GM21360 (cell line): ENCODE measurements around the gene SKP1.
"Not testable (repeated sequence)": the region's sequence is repeated elsewhere in the genome, so short reads cannot be mapped to it uniquely, and the experiment has no call there.

Experiments used
- ATAC-seq: cut with Tn5 transposase; IDR thresholded peaks from one replicate; pipeline ENCODE4 v1.9.1; 2021; ENCODE audit warnings: mild to moderate bottlenecking, moderate library complexity; ENCODE audit not compliant: unreplicated experiment

The SKP1 gene

DNA sequence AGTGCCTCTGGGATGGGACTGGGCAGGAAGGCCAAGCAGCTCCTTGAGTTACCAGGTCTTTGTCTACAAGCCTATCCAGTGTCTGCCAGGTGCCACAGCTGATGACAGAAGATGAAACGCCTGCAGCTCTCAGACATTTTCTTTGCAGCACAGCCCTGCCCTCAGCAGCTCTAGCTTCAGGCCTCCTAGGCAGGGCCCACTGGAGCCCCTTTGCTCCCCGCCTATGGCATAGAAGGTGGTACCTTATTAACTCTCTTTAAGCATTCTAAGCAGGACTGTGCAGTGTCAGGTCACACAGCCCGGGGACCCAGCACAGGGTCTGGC, 1.3 kb upstream of the SKP1 start:
- no peak for ATAC-seq

DNA sequence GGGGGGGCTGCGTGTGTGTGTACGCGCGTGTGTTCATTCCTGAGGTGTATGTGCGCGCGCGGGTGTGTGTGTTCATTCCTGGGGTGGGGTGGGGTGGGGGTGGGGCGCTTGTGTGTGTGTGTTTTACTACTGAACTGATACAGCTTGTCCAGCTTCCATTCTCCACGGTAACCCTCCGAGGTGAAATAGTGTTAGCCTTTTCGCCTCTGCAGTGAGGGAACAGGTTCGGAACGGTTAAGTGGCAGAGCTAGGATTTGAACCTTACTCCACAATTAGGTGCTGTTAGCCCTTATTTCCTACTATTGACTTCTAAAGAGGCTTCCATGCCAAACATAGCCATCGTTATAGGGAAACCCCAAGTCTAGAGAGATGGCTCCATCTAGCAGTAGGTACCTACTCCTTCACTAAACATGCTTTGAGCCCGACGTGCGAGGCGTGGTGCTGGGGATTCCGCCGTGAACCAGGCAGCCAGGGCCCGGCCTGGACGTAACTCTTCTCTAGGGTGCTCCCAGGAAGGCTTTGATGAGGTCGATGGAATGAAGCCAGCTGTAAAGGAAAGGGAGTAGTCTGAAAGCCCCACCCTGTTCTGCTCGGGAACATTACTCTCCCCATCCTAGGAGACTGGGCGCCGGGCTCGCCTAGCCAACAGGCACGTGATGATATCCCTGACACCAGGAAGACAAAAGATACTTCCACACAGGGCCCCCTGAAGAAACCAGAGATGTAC, 782 bp upstream of the SKP1 start:
- ATAC-seq = no peak

DNA sequence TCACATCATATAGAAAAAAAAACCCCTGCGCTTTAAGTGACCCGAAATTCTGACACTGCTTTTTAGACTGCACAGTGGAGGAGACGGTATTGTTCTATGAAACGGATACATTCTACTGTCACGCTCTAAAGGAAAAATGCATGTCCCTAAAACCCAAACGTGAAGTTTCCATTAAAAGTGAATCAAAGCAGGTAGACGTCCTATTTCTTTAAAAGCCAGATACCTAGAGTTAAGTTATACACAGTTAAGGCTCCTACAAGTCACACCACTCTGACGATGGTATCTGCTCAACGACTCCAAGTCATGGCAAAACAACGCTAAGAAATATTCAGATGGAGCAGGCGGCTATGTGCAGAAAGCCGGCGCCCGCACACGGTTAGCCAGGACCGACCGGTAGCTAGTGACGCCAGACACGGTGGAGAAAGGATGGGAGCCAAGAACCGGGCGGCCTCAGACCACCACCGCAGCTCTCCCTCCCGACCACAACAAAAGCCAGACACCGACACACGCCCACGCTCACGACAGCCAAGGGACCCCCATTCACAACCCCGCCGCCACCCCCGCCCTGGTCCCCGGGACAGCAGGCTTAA, 734 bp downstream of the SKP1 start:
- ATAC-seq = peak; percentile 20

DNA sequence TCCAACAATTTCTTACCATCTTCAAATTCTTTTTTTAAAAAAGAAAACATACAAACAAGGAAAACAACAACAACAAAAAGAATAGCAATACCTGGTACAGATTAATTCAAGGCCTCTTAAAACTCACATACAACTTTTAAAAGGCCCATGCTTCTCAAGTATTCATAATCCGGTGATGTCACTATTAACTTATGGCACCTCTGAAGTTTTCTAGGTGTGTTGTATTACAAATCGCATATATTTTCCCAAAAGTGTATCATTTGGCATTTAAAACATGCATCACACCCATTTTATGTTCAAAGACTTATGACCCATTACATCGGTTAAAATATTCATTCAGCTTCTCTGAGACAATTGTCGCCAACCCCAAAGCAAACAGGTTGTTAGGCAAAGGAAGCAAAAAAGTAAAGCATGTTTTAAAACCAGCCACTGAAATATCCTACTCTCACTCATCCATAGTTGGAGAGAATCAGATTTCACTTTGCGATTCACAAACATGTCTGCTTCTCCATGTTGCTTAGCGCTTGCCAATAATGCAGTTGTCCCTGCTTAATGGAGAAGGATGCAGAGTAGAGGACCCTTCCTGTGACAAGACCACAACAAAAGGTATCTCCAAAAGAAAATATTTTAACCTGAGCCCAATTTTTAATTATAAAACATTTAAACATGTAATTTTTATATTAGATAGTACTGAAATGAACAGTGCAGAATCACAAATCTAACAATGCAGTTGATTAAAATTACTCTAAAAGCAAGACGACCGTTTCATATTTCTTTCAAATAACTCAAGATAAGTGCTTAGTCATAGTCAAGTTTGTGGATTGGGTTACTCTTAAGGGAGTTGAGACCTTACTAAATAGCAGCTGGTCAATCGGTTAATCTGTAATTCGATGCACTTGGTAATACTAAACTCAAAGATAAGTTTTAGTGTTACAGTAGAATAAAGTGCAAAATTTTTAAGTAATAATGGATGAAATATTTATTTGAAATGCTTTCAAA, 1.6 kb downstream of the SKP1 start:
- no peak for ATAC-seq

DNA sequence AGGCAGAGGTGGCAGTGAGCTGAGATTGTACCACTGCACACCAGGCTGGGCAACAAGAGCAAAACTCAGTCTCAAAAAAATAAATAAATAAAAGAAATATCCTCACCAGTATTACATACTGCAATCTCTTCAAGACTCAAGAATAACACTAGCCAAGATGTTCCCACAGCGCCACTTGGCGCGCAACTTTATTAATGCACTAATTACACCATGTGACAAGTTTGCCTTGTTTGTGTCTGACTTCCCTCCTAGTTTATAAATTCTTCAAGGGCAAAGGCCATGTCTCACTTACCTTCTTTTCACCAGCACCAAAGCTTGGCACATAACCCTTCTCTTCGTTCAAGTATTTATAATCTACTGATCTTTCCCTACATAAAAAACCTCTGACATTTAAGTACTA, 4.8 kb downstream of the SKP1 start:
- no peak for ATAC-seq

DNA sequence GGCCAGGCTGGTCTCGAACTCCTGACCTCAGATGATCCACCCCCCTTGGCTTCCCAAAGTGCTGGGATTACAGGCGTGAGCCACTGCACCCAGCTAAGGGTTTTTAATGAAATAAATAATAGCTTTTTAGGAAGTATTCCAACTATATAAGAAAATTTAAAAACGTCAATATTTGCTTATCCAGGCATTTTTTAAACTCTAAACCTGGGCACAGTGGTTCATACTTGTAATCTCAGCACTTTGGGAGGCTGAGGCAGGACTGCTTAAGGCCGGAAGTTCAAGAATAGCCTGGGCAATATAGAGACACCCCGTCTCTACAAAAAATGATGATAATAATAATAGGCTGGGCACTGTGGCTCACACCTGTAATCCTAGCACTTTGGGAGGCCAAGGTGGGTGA, 14.2 kb downstream of the SKP1 start:
- no peak for ATAC-seq

DNA sequence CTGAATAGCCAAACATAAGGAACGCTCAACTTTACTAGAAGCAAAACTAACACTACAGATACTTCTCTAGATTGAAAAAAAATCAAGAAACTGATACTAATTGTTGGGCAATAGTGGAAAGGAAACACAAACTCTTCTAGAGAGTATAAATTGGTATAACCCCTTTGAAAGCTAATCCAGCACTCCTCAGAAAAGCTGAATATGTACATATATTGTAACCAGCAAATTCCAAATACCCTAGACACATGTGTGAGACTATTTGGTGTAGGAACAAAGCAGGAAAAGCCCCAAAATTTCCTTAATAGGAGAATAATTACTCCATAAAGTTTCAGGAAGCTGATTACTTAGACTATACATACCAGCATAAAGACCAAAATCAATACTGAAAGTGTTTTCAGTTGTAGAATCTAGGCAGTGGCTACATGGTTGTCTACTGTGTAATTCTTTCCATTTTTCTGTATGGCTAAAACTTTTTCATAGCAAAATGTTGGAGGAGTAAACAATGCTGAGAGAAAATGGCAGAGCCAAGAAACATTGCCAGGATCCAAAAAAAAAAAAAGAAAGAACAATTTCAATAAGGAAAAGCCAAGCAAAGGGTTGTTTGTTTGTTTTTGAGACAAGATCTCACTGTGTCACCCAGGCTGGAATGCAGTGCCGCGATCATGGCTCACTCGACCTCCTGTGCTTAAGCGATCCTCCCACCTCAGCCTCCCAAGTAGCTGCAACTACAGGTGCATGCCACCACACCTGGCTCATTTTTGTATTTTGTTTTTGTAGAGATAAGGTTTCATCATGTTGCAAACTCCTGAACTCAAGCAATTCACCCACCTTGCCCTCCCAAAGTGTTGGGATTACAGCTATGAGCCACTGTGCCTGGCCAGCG, 15.0 kb downstream of the SKP1 start:
- ATAC-seq = no peak

DNA sequence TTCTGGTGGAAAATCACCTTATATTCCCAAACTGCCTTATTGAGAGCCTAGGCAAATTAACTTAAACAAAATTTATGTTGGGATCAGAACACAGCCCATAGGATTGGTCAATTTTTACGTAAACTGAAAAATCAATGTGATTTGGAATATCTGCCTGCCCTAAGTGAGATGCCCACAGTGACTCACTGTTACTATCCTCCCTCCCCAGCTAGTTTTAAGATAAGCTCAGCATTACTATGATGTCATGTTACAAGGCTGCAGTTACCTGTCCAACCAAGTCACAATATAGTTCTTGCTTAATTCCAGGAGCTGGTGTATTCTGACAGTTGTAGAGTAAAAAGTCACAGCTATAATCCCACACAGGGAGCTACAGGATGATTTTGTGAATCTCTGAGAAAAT, 23.1 kb downstream of the SKP1 start:
- ATAC-seq = no peak

DNA sequence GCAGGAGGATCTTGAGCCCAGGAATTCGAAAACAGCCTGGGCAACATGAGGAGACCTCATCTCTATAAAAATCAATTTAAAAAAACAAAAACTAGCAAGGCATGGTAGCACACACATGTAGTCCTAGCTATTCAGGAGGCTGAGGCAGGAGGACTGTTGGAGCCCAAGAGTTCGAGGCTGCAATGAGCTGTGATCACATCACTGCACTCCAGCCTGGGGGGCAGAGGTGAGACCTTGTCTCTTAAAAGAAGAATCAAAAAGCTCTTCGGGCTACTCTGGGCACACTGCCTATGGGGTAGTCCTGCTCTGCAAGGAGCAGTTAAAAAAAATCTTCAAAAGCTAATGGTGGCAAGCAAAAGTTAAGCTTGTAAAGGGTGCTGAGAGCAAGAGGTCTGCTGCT, 23.5 kb downstream of the SKP1 start:
- no peak for ATAC-seq

DNA sequence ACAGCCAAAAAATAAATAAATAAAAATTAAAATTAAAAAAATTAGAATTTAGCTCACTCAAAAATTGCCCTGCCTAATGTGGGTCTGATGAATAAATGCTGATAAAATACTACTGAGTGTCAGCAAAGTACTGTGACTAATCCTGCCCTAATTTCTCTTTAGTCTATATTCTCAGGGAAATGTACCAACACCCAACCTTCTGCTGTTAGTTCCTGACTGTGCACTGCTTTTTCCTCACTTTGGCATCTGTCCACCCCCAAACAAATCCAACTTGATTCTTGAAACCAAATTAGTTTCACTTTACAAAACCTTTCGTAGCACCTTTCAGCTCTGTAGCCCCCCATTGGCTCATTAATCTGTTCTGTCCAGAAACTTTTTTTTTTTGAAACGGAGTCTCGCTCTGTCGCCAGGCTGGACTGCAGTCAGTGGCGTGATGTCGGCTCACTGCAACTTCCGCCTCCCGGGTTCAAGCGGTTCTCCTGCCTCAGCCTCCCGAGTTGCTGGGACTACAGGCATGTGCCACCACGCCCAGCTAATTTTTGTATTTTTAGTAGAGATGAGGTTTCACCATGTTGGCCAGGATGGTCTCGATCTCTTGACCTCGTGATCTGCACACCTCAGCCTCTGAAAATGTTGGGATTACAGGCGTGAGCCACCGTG, 24.4 kb downstream of the SKP1 start:
- not testable (repeated sequence) for ATAC-seq

DNA sequence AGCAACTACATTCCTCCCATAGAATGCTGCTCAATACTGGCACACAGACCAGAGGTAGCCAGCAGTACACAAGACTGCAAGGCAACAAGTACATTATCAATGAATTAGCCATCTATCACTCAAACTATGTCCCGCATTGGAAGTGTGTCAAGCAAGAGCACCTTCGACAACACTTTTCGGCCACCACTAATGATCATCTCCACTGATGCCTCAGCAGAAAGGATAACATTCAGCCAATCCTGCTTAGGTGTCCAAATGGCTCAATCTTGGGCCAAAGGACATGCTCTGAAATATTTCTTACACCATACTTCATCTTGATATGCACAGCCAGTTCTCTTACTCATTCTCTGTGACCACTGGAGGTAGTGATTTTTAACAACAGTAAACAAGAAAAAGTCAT, 25.0 kb downstream of the SKP1 start:
- no peak for ATAC-seq

DNA sequence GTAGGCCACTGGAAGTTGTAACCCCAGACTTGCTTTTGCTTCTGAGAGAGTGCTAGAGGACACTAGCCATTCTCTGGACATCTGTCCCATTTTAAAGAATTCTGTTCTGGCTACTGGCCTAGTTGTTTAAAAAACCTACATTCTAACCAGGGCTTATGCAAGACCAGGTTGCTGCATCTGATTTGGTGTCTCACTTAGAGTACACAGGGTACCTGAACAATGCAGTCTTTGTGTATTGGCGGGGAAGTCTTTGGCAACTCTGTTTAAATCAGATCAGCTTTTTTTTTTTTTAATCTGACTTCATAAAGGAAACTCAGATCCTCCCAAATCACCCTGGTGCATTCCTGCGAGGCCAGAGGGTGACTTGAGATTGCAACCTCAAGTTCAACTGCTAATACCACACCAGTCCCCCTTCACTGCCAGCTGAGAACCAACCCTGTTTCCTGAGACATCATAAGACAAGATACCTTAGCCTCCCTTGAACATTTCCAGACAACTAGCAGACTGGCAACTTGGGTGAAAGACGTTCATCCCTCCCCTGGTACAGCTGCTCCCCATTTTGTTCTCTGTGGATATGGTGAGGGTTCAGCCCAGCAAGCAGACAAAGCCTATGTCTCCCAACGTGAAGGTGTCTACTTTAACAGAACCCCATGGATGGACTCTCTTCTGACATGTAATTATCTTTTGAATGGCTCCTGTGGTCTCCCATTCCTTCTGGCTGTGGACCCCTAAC, 27.0 kb downstream of the SKP1 start:
- no peak for ATAC-seq

DNA sequence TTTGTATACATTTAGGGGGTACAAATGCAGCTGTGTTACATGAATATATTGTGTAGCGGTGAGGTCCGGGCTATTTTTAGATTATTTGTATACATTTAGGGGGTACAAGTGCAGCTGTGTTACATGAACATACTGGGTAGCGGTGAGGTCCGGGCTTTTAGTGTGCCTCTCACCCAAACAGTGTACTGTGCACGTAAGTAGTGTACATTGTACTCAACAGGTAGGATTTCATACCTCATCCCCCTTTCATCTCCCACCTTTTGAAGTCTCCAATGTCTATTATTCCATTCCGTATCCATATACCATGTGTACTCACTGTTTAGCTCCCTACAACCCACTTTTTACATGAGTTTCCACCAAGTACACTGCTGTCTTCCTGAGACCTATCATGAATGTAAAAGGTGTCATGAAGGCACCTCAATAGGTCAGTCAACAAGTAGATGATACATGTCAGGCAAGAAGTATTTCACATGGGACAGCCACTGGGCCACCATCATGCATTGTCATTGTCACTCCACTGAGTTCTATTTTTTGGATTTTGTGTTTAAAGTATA, 27.7 kb downstream of the SKP1 start:
- ATAC-seq = no peak

DNA sequence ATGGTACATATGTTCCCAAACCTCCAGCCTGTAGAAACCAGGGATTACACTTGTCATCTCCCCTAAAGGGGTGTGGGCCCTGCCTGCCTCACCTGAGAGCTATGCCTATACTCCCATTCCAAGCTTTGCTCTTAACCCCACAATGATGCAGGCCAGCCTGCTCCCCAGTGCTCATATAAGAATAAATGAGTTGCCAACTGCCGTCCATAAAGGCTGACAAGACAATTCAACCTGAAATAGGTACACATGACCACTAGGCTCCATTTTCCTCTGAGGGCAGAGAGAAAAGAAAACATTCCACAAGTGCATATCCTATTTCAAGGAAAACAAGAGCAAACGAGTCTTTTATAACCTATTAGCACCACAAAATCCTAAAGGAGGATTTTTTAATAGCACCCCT, 28.4 kb downstream of the SKP1 start:
- no peak for ATAC-seq

DNA sequence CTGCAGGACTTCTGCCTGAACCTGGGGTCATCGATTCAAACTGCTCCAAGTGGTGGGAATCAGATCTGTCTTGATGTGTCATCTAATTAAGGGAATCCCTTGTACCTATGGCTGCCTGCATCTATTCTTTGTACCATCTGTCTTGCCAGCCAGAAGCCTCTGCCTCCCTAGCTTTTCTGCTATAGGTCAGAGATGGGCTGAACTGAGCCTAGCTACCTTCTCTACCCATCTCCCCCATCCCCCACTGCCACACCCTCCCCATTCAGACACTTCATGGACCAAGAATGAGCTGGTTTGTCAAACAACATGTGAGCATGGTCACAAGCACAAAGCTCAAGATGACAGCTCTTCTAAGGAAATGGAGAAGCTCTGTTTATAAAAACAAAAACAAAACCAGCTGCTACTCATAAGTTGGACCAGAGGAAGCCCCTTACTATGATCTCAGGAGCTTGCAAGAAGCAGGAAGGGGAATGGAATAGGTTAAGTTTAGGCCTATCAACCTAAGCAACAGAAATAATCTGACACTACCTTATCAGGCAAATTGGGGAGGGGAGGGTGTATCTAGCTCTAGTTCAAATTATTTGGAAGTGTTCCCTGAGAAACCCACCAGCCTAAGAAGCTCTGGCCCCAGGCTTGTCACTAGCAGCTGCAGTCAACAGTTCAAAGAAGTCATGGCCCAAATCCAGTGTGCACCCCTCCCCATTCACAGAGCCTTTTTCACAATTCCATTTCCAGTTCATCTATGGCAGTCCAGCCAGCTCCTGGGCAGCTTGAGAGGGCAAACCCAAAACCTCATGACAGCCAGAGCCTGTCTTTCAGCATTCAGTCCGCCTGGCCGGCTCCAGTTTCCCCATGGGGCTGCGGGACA, 29.9 kb downstream of the SKP1 start:
- ATAC-seq = no peak

DNA sequence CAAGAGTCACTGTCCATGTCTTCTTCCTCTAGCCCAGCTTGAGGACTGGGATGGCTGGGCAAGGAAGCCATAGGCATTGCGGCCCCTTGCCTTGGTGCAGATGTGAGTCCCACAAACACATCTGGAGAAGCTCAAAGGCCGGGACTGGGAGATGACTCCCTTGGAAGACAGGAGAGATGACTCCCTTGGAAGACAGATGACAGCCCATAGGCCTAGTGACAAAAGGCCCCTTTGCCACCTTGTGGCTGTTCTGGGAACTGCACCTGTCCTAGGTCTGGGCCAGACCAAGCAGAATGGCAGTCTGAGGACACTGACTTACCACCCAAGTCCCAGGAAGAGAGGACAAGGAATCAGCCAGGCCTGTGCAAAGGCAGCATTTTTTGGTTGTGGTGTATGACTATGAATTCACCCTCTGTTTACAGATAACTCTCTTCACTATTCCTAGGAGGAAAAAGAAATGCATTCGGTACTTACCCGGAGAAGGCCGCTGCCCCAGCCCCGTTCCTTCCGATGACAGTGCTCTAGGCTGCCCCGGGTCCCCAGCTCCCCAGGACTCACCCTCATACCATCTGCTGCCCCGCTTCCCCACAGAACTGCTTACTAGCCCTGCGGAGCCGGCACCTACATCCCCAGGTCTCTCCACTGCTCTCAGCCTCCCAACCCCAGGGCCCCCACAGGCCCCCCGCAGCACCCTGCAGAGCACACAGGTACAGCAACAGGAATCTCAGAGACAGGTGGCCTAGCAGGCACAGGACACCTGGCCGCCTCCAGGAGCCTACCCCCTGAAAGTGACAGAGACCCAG, 30.8 kb downstream of the SKP1 start:
- ATAC-seq = peak; percentile 48

DNA sequence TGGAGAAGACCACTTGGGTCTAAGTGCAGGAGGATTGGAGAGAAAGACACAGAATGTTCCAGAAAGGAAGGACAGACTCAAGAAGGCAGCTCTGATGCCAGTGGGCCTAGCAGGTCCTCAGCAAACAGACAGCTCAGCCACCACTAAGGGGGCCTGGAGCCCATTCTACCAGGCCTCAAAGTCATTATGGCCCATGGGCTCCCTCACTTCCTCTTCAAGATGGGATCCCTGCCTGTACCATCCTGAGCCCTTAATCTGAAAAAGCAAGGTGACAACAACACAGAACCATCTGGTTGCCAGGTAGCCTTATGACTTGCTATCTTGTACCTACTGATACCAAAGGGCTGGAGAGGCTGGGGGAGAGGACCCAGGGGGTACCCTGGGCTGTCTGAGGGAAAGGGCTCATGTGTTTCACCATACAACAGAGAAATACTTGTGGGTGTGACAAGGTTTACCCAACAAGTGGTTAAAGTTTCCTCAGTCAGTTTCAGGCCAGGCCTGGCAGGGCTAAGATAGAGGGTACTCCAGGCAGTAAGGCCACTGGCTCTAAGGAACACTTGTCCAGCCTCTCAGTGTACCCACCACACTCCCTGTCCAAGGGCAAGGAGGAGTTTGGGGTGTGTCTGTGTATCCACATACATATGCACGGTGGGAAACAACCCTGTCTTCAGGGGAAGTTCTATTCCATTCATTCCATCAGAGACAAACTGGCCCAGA, 31.6 kb downstream of the SKP1 start:
- no peak for ATAC-seq
